Esophagus mucosa (tissue), 1 donor: ENCODE measurements around the gene HDAC8. TPM values are rescaled to one million over a fixed set of nuclear protein-coding genes. Genes with fewer than 3 reads are reported as not detected.

Source experiments
- ATAC-seq: fragments of 200-7000 bp; cut with Tn5 transposase; one replicate; pipeline ENCODE4 v1.9.1; 2020
- total RNA-seq: library from RNA; stranded (reverse); gene quantifications from one replicate; pipeline ENCODE4 v1.2.4, GENCODE V29; 2023
- donor health status: DM: yes; HTN: yes; CAD: no.

Gene HDAC8
- total RNA-seq, 1 donor from 2014 or later = 17.9 TPM

DNA sequence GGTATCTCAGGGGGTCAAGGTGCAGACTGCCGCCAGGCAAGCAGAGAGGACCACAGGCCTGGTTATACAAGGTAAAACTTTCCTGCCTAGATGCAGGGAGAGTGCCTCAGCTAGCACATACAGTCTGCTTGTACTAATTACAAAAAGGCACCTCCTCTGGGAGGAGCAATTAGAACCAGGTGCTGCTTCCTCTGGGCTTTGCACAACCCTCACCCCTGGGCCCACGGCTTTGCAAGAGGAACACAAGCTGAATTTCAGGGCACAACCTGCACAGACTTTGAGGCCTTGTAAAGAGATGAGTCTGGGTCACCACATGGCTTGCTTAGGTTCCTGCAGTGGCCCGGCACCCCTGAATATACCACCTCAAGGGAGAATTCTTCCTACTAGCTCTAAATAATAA lies 257.8 kb downstream of the HDAC8 start:
- ATAC-seq = no peak

DNA sequence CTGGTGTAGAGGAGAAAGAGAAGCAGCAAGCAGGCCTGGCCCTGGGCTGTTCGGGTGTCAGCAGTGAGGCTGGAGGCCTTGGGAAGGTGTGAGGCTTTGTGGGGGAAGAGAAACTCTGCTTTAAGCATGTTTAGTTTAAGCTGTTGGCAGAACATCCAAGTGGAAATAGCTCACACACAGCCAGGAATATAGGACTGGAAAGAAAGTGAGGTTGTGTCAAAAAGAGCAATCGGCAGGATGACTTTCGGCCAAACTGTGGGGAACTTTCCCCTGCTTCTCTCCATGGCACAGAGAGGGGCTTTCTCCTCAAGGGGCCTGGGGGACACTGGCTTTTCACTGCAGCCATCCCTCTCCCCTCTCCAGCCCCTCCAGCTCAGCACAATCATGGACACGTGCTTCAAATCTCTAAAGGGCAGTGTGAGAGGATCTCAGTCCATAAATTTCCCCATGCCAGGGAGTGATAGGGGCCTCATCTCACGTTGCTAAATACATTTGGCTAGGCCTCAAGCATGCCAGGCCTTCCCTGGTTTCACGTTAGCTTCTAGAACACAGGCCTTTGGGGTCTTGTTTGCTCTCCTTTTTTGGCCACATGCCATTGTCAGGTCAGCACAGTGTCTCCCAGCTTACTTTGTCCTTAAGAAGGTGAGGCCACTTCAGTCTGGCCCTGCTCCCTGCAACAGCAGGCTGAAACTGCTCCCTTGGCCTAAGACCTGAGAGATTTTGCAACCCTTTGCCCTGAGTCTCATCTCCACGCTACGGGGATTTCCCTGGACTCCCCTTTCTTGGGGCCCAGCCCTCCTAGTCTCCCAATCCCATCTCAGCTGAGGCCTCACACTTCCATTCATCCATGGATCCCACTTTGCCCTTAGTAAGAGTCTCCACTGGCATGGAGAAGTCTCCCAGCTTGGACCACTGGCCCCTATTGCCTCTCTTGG lies 258.7 kb downstream of the HDAC8 start:
- no peak for ATAC-seq

DNA sequence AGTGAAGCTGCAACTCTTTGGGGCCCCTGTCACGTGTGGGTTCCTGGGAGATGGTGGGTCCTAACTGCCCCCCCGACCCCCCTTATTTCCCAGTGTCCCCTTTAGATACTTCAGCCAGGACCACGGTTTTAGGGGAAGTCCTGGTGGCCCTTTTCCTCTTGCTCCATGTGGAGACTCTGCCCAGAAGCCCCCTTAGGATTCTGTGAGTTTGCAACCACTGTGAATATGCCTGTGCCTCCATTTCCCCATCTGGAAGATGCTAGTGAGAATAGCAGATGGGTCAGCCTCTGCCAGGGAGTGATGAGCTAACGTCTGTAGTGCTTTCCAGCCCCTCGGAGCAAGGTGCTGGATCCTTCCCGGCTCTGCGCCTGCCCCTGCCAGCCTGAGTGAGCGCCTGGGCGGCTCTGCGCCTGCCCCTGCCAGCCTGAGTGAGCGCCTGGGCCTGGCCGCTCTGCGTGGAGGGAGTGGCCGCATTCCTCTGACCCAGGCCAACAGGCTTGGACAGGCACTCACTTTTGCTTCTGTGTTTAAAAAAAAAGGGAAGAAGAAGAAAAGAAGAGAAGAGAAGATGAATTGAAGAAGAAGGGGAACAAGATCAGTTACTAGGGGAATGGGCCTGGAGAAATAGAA lies 260.2 kb downstream of the HDAC8 start:
- peak; percentile 84 for ATAC-seq

DNA sequence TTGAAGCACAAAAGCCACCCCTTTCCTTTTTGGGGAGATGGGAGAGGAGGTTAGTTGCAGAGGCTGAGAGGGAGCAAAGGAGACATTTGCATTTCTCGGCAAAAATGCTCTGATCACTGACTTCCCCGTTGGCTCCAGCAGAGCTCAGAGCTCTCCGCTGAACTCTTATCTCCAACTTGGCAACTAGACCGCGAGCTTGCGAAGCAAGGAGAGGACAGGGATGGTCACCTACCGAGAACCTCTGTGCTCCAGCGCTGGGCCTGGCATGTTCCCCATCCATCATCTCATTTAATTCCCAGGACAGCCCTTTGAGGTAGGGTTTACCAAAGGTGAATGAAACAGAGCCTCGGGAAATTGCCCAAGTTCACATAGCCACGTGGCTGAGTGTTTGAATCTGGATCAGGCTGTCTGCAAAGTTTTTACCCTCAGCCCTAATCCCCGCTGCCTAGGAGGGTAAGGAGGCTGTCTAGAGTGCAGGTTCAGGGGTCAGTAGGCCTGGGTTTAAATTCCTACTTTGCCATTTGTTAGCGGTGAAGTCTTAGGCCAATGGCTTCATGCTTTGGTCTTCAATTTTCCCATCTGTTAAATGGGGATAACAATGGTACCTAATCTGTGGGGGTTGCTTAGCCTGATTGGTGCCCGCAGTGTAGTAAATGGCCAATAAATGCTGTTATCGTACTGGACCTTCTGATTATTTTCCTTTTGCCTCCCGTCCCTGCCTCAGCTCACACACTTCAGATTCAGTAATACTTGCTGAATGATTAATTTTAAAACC lies 263.2 kb downstream of the HDAC8 start:
- ATAC-seq = no peak

DNA sequence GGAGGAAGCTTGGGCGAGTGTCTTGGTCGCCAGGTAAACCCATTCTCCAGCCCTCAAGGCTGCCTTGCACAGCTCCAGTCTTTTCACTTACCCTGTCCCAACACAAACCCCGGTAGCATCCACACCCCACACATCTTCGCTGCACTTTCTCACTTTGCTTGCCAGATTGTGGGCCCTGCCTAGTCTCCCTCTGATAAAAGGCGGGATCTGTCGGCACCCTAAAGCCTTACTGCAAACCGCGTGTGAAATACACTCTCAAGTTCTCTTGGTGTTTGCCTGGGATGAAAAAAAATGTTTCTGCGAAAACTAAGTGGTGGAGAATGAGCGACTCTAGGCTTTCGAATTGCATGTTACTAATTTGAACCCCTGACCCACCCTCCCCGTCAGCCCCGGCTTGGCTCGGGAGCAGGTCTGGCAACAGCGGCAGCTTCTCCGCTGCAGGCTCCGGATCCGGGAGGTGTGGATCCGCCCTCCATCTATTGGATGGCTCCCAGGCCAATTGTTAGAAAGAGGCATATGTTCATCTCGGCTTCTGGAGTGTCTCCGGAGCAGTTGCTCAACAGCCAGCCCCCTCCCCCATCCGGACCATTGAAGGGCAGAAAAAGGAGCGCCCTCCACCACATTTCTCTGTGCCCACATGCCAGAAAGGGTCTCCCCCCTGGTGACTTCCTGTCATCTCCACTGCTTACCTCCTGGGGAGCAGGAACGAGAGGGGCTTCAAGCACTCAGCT lies 263.9 kb downstream of the HDAC8 start:
- peak; percentile 67 for ATAC-seq

DNA sequence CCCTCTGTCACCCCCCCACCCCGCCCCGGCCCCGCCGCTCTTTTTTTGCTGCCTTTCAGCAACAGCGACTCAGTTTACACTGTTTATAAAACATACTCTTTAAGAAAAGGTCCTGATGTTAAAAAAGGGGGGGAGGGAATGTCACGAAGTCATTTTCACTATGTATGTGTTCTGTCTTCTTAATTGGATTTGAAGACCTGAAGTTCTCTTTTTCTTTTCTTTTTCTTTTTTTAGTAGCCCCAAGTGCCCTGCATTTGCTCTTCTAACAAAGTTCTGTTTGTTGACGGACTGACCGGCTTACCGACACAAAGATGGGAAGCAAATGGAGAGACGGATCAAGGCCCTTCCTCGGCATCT lies 264.5 kb downstream of the HDAC8 start:
- no peak for ATAC-seq

DNA sequence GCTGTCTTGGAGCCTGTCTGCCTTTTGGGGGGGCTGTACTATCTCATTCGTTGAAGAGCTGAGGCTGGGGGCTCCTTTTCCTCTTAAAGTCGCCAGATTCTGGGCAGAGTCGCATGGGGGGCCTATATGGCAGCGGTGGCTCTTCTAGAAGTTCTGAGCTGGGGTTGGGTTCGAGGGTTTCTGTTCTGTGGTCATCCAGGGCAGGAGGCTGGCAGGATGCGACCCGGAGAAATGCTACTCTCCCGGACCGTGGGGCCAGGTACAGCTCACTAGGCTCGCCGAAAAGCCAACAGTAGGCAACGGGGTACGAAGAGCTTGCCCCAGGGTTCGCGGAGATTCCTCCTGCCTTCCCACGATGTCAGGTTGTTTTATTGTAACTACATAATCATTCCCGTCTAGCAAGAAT lies 265.0 kb downstream of the HDAC8 start:
- no peak for ATAC-seq

DNA sequence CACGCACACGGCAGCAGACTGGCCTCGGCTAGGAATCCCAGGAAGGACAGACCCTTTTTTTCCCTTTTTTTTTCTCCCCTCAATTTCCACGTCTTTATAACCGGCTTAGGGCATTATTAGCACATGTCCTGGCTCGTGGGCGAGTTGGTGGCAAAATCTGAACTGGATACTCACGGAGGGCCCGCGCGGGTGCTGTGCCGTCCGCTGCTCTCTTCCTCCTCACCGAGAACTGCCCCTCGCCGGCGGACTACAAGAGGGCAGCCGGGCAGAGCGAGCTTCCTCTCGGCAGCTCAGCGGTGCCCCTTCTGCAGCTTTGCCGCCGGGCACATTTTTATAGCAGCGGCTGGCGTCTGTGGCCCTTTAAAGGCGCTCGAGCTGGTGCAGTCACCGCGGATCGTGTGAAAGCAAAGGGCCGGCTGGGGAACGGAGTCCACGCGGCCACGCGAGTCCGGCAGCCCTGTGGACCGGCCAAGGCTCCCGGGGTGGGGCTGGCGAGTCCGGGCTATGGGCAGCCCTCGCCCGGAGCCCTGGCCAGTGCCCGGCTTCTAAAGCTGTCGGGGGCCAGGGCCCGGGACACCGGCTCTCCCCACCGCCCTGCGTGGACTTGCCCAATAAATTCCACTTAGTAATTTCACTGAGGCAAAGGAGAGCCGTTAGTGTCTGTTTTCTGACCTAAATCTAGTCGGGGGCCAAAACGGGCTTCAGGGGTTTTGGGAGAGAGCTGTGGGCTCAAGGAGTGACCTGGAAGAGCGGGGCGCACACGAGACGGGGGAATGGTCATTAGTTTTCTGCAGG lies 265.6 kb downstream of the HDAC8 start:
- ATAC-seq = peak; percentile 55

DNA sequence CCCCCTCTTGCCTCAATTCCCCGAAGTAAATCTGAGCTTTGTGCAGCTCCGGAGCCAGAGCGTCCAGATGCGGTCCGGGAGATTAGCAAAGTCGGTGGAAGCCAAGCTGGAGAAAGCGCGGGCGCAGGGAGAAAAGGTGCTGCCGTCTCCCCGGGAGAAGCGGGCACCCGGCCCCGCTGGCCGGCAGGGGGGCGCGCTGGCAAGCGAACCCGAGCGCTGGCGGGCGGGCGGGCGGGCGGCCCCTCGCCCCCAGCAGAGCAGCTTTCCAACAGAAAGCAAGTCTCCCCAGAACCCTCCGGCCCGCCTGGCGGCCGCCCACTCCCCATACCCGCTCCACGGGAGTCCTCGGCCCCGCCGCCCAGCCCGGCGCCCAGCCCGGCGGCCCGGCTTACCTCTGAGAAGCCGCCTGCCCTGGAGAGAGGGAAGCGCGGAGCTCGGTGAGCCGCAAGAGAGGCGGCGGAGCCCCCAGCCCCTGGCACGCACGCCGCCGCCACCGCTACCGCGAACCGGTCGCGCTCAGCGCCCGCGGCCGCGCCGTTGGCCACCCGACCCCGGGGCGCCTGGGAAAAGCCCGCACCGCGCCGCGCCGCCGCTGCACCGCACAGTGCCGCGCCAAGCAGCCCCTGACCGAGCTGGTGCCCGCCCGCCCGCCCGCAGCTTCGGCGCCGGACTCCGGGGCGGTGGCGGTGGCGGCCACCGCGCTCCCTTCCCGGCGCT lies 266.4 kb downstream of the HDAC8 start:
- ATAC-seq = no peak

DNA sequence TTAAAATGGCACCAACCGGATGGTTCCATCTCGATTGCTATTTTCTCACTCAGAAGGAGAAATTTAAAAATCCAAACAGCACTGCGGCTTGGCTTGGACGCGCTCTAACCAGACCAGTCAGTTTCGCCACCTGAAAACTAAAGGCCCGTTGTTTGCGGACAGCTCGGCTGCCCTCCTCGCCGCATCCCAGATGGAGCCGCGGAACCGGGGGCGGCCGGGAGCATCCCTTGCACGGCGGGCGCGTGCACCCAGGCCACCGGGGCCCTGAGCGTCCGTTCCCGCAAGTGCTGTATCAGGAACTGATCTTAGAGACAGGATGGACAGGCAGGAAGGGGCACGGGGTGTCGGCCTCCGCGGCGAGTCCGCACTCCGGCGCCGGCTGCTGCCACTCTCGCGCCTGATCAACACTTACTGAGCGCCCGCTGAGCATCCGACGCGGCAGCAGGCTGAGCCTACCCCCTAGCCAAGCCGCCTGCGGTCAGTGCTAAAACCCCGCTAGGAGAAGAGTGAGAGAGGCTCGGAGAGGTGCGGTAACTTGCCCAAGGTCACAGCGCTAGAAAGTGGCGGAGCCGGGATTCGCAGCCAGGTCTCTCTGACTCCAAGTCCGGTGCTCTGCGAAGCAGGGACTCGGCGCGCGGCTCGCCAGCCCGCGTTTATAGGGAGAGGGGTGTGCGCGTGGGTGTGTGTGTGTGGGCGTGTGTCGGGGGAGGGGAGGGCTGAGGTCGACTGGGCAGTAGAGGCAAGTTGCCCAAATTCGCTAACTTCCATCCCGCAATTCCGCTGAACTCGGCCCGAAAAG lies 267.2 kb downstream of the HDAC8 start, which contains the start of gene CITED1:
TSS of gene CITED1 (minus strand) at position 629 of the 799 bp plus-strand sequence. CDS start 3,045 bp downstream, outside the sequence.
- no peak for ATAC-seq

DNA sequence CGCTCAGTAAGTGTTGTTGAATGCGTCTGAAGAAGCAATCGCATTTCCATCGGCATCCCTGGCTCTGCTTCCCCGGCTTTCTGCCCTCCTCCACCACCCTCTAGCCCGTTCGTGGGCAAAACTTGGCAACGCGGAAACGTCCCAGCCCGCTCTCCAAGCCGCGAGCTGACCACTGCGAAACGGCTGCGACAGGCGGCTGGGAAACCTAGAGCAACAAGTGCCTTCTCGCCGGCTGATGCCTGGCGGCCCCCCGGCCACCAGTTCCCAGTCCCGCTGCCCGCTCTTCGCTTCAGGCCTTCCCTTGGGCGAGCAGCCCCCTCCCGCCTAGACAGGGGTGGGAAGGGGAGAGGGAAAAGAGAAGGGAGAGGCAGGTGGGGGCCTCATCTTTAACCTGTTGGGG lies 267.8 kb downstream of the HDAC8 start:
- ATAC-seq = no peak

DNA sequence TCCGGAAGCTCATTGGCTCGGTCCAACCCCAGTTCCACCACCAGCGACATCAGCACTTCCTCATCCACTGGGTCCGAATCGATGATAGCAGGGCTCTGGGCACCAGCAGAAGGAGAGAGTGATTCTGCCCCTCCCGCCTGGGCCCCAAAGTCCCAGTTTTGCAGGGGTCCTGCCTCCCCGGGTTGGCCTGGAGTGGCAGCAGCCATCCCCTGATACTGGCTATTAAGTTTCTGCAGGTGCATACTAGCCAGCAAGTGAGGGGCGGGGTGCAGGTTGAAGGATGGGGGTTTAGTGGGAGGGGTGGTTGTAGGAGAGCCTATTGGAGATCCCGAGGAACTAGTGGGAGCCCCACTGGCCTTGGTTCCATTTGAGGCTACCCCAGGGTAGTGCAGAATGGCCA lies 270.9 kb downstream of the HDAC8 start:
- ATAC-seq = no peak

DNA sequence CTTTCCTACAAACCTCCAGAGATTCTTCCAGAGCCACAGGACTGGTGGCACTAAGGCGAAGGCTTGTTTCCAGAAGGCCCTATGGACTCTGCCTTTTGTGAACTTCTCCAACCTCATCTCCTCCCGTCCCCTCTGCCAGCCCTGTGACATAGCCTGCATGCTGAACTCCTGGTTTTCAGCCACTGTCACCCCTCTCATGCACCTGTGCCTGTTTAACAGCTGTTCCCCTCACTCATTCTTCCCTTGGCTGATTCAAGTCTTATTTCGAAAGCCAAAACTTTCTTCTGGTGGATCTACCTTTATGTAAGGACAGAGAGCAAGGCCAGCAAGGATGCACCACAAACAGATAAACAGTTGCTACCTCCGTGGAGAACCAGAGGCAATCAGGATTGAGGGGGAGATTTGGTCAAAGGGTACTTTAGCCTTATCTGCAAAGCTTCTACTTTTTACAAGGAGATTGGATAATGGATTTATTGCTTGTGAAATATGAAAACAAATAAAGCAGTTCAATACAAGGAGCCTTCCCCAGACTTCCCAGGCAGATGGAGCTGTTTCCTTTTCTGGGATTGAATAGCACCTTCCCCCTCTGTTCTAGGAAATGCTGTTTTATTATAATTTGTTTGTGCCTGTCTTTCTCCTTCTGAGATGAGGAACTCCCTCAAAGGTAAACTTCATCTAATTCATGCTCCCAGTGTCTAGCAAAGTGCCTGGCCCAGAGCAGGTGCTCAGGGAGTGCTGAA lies 272.6 kb downstream of the HDAC8 start:
- ATAC-seq = no peak

DNA sequence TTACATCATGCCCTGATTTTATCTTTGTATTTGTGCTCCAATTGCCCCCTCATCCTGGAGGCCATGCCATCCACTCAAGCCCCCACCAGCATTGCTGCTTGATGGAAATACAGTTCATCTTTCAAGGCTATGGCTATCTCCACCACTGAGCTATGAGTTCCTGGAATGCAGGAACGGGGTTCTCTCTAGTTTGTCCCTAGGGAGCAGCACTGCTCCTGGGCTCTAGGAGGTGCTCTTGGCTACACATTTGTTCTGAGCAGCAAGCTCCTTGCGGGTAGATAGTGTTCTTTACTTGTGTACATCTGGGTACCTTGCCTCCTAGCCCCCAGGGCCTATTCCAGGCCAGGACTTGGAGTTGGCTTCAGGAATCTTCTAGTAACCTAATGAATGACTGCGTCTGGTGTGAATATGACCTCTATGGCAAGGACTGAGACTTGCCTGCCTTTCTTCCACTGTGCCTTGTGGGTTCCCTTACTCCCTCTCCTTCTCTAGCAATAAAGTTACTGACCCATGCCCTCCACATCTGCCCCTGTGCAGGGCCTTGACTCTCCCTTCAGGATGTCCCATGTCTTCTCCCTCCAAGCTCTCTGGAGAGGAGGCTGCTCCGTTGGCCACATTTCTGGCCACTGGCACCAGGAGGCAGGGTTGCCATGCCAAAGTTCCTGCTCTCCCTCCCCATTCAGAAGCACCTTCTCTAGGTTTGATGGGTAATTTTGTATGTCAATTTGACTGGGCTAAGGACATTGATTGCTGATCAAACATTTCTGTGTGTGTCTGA lies 274.5 kb downstream of the HDAC8 start:
- ATAC-seq = peak; percentile 55

DNA sequence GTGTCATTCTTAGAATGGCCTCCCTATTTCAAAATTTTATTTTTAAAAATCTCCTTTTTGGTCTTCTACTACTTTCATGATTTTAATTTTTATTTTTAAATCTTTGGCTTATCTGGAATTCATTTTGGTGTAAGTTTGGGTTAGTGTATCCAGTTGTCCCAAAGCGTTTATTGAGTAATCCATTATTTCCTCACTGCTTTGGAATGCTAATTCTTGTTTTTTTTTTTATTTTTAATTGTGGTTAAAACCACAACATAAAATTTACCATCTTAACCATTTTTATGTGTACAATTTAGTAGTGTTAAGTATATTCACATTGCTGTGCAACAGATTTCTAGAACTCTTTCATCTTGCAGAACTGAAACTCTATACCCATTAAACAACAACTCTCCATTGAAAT lies 275.7 kb downstream of the HDAC8 start:
- ATAC-seq = no peak

DNA sequence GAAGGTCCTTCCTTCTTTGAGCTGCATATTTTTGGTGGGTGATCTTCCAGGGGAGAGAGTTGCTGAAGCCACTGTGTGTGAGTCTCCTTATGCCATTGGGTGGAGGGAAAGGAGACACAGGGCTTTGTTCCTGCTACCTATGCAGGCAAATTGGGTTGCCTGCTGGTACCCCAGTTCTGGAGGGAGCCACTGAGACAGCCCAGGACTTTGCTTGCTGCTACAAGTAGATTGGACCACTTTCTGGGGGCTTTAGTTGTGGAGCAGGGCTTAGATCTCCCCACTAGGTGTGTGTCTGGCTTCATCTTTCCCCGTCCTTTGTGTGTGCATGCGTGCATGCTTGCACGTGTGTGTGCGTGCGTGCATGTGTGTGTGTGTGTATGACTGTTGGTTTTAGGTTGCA lies 276.9 kb downstream of the HDAC8 start:
- no peak for ATAC-seq

DNA sequence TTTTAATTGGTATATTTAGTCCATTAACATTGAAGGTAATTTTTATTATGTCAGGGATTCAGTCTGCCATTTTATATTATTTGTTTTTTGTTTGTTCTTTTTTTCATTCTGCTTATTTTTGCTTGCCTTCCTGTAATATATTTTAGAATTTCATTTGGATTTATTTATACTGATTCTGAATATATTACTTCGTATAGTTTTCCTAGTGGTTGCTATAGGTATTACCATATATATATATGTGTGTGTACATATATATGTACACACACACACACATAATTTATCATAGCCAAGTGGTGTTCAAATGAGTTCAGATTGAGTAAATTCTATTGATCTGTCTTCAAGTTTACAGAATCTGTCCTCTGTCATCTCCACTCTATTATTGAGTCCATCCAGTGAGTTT lies 278.1 kb downstream of the HDAC8 start:
- no peak for ATAC-seq

DNA sequence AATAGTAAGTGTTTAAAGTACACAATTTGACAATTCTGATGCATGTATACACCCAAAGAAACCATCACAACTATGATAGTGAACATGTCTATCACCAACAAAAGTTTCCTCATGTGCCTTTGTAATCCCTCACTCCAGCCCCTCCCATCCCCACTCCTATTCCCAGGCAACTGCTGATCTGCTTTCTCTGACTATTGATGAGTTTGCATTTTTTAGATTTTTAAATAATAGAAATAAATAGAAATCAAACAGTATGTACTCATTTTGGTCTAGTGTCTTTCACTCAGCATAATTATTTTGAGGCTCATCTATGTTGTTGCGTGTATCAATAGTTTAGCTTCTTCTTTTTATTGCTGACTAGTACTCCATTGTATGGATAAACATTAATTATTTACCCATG lies 290.3 kb downstream of the HDAC8 start:
- ATAC-seq = no peak
